RWPE2 (cell line): Measurements from ENCODE around the gene GAB2.

Experiments used
- ATAC-seq: fragments of 200-7000 bp; cut with Tn5 transposase; 3 replicates; pipeline ENCODE4 v1.9.1; 2021; ENCODE audit warnings: low read depth
- DNase-seq: peaks from one replicate; pipeline ENCODE4 v3.0.0-alpha.2; 2020; ENCODE audit warnings: low spot score
- H3K27ac ChIP-seq: fragments of 450-650 bp; 2 replicates; pipeline ENCODE4 v1.5.1; 2017; ENCODE audit warnings: mild to moderate bottlenecking; ENCODE audit not compliant: poor library complexity, severe bottlenecking
- H3K27me3 ChIP-seq: fragments of 250-450 bp; sonication (Bioruptor Pico); 2 replicates; pipeline ENCODE4 v1.5.1; 2021; ENCODE audit warnings: mild to moderate bottlenecking, moderate library complexity; ENCODE audit not compliant: insufficient read depth, poor library complexity, severe bottlenecking
- H3K36me3 ChIP-seq: fragments of 250-450 bp; sonication (Bioruptor Pico); 2 replicates; pipeline ENCODE4 v1.5.1; 2020; ENCODE audit warnings: low read depth, mild to moderate bottlenecking, moderate library complexity
- H3K4me1 ChIP-seq: fragments of 250-450 bp; sonication (Bioruptor Pico); 2 replicates; pipeline ENCODE4 v1.5.1; 2021; ENCODE audit warnings: mild to moderate bottlenecking, moderate library complexity; ENCODE audit not compliant: insufficient read depth, poor library complexity, severe bottlenecking
- H3K4me3 ChIP-seq: fragments of 250-450 bp; sonication (Bioruptor Pico); 2 replicates; pipeline ENCODE4 v1.5.1; 2021; ENCODE audit warnings: mild to moderate bottlenecking, moderate library complexity; ENCODE audit not compliant: severe bottlenecking
- H3K9me3 ChIP-seq: fragments of 250-450 bp; sonication (Bioruptor Pico); 2 replicates; pipeline ENCODE4 v1.5.1; 2021; ENCODE audit warnings: mild to moderate bottlenecking, moderate library complexity; ENCODE audit not compliant: severe bottlenecking
- CTCF ChIP-seq: fragments of 450-650 bp; IDR thresholded peaks from one replicate; pipeline ENCODE4 v1.5.1; 2017; ENCODE audit warnings: mild to moderate bottlenecking, moderate library complexity; ENCODE audit not compliant: poor library complexity, severe bottlenecking

Gene GAB2

GRCh38 chr11:78418584-78419211 lies 1.1 kb upstream of the GAB2 start:
- TF ChIP-seq CTCF: no peak
- no peak for ATAC-seq

GRCh38 chr11:78417888-78418583 lies 416 bp upstream of the GAB2 start:
- no peaks in the 10 kb centered on the region for H3K27me3 ChIP-seq
- no peaks in the 10 kb centered on the region for H3K36me3 ChIP-seq
- DNase-seq: no peak
- H3K9me3 ChIP-seq: no peaks in the 10 kb centered on the region
- peak; percentile 50 for ATAC-seq
- peak overlapping the region; percentile 78 for H3K4me3 ChIP-seq
- H3K4me1 ChIP-seq: peaks cover 9% of the 10 kb centered on the region
- no peak for TF ChIP-seq CTCF
- H3K27ac ChIP-seq: no peak overlapping the region

More at GRCh38 chr11:78418584-78419211, 1.1 kb upstream of the GAB2 start:
- no peaks in the 10 kb centered on the region for H3K9me3 ChIP-seq
- peak overlapping the region; percentile 78 for H3K4me3 ChIP-seq
- H3K4me1 ChIP-seq: peaks cover 9% of the 10 kb centered on the region
- DNase-seq: no peak
- no peaks in the 10 kb centered on the region for H3K36me3 ChIP-seq
- no peaks in the 10 kb centered on the region for H3K27me3 ChIP-seq
- no peak overlapping the region for H3K27ac ChIP-seq

- DNase-seq (no peak), ATAC-seq (peak; percentile 48)
- Histone ChIP-seq H3K9me3 (no peaks in the 10 kb centered on the region), H3K27me3 (no peaks in the 10 kb centered on the region), H3K36me3 (no peaks in the 10 kb centered on the region), H3K27ac (no peak overlapping the region), H3K4me1 (peaks cover 9% of the 10 kb centered on the region), H3K4me3 (peak overlapping the region; percentile 78)
- peak; percentile 30 for TF ChIP-seq CTCF
Measured at GRCh38 chr11:78416285-78417174, 1.1 kb downstream of the GAB2 start.

GRCh38 chr11:78415338-78415737 lies 2.3 kb downstream of the GAB2 start:
- no peak overlapping the region for H3K27ac ChIP-seq
- ATAC-seq (no peak), DNase-seq (no peak)
- no peak overlapping the region for H3K4me3 ChIP-seq
- no peaks in the 10 kb centered on the region for H3K27me3 ChIP-seq
- H3K9me3 ChIP-seq: no peaks in the 10 kb centered on the region
- TF ChIP-seq CTCF: no peak
- H3K36me3 ChIP-seq: no peaks in the 10 kb centered on the region
- peaks cover 9% of the 10 kb centered on the region for H3K4me1 ChIP-seq
